Vein endothelial cell (primary cell): ENCODE results near the gene GABARAPL2. TPM values are rescaled to one million over a fixed set of nuclear protein-coding genes. Genes with fewer than 3 reads are reported as not detected.

ENCODE experiments used
- total RNA-seq: library from RNA; depleted of rRNA; stranded (reverse); fragments of >200 nt; gene quantifications from 2 replicates; pipeline ENCODE4 v1.2.3, GENCODE V29; 2012

GABARAPL2 gene
- 40.2 and 42.4 TPM in 2 replicates for total RNA-seq

DNA sequence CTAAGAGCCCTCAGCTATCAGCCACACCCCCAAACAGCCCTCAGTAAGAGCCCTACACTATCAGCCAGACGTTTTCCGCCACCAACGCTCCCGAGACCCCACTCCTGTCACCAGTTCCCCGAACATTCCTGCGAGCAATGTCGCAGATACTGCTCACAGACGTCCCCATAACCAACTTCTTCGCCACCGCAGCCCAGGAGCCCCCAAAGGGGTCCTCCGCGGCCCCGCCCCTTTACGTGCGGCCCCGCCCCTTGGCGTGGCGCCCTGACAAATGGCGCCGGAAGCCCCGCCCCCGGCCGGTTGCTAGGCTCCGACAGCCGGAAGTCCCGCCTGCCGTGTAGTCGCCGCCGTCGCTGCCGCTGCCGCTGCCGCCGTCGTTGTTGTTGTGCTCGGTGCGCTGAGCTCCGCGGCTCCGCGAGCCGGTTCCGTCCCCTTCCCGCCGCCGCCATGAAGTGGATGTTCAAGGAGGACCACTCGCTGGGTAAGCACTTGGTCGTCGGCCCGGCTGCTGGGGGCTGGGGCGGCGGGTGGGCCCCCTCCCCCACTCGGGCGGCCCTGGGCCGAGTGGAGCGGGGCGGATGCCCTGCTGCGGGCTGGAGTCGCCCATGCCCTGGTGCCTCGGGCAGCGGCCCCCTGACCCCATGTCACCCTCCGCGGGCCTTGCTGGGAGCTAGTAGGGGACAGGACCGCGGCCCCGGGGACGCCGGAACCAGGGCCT, at the start of gene GABARAPL2:
GABARAPL2 (plus strand) TSS at position 340 of the 718 bp plus-strand sequence; CDS start at position 448, 108 bp downstream.

GRCh38 chr16:75535901-75536300, 30.3 kb upstream of the GABARAPL2 start, which contains the start of gene CHST5:
CHST5 (minus strand) TSS chr16:75536108; CDS start chr16:75530384, 5,724 bp downstream.

DNA sequence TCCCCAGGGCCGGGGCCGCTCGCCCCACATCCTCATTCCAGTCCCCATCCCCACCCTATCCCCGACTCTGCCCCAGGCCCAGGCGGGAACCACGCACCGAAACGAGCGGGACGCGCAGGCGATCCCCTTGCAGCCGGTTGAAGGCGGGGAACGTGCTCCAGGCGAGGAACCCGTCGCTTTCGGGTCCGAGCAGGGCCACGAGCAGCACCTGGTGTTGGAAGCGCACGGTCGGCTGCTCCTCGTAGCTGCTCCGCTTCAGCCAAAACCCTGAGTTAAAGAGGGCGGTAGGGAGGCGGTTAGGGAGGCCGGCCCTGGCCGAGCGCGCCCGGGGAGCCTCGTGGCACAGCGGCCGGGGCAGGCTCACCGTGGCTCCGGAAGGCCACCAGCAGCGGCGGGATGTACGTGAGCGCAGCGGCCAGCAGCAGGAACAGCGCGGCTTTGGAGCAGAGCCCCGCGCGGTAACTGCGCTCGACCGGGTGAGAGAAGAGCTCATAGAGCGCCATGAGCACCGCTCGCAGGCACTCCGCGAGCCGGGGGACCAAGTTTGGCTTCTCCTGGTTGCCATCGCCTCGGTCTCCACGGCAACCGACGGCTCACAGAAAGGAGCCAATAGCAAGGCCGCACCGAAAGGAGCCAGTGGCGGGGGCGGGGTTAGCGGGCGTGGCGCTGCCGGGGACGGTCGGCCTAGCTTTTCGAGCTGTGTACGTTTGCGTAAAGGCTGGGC, 10.3 kb upstream of the GABARAPL2 start, which contains the start of gene TMEM231:
TMEM231 (minus strand) TSS at position 546 of the 724 bp plus-strand sequence; CDS start at position 503, 43 bp downstream.

DNA sequence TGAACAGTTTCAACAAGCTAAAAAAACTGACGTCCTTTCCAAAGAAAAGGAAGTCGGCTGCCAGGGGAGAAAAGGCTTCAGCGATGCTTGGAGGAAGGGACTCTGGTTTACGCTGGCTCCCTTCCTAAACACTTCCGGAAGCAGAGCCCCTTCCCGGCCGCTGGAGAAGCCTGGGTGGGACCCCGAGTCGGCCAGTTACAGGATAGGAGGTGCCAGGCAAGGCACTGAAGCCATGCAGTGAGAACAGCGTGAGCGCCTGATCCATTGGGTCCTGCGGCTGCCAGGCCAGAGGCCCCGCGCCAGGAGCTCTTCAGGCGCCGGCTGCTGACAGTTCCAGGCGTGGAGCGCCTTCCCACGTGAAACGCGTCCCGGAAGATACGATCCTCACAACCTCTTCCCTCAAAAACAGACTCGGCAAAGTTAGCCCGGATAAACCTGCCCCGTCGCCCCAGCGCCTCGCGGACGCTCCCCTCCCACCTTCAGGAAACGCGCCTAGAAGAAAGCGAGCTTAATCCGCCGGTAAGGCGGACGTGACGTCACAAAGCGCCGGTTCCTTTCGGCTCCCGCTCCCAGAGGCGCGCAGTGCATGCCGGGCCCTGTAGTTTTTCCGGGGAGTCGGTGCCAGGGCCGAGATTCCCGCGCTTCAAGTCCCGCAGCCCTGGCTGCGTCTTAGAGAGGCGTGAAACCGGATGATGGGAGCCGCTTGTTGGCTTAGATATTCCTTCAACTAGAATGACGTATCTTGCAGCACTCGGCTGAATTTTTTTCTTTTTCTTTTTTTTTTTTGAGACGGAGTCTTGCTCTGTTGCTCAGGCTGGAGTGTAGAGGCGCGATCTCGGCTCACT, 56.8 kb downstream of the GABARAPL2 start, which contains the start of gene ADAT1:
ADAT1 (minus strand) TSS at position 521 of the 845 bp plus-strand sequence. CDS start 2,482 bp downstream, outside the sequence.

Other genes with a start within 250 kb of the GABARAPL2 start
- 53.9 and 80.9 TPM in 2 replicates for gene CFDP1, start 132.9 kb upstream of the GABARAPL2 start, total RNA-seq
- 25.2 and 26.1 TPM in 2 replicates for gene TMEM170A, start 101.7 kb upstream of the GABARAPL2 start, total RNA-seq
- 0.65 and 1.1 TPM in 2 replicates for gene CHST6, start 70.9 kb upstream of the GABARAPL2 start, total RNA-seq
- 0.33 TPM in 1 of 2 replicates, not detected in the other for gene CHST5, start 30.3 kb upstream of the GABARAPL2 start, total RNA-seq
- gene TMEM231, start 10.1 kb upstream of the GABARAPL2 start, total RNA-seq: 13.4 and 13.6 TPM in 2 replicates
- gene ADAT1, start 56.9 kb downstream of the GABARAPL2 start, total RNA-seq: 90.5 and 102 TPM in 2 replicates
- gene KARS1, start 81.3 kb downstream of the GABARAPL2 start, total RNA-seq: 184 and 209 TPM in 2 replicates
- gene TERF2IP, start 81.4 kb downstream of the GABARAPL2 start, total RNA-seq: 32.3 and 40.2 TPM in 2 replicates
- not detected in 2 replicates for gene CPHXL2, start 110.6 kb downstream of the GABARAPL2 start, total RNA-seq
- gene DUXB, start 135.1 kb downstream of the GABARAPL2 start, total RNA-seq: not detected in 2 replicates
- not detected in 2 replicates for gene CPHXL, start 160.1 kb downstream of the GABARAPL2 start, total RNA-seq